Esophagus (tissue), 2 donors: ENCODE measurements around the gene HPS1. TPM values are rescaled to one million over a fixed set of nuclear protein-coding genes. Genes with fewer than 3 reads are reported as not detected.

Experiments
- H3K27ac ChIP-seq, 2 donors: one replicate each; pipeline ENCODE4 v1.5.1; 2013; ENCODE audit warnings: low read depth in 2 of 2, mild to moderate bottlenecking in 2 of 2, inconsistent platforms in 1 of 2, low read length in 1 of 2, moderate library complexity in 1 of 2
- H3K27me3 ChIP-seq, 2 donors: one replicate each; pipeline ENCODE4 v1.6.1; 2013; ENCODE audit warnings: low read length in 2 of 2, control low read depth in 1 of 2, mild to moderate bottlenecking in 1 of 2; ENCODE audit not compliant: insufficient read depth in 2 of 2, control insufficient read depth in 1 of 2
- H3K36me3 ChIP-seq, 2 donors: one replicate each; pipeline ENCODE4 v1.6.1; 2013; ENCODE audit warnings: low read length in 1 of 2; ENCODE audit not compliant: control insufficient read depth in 2 of 2, insufficient read depth in 2 of 2
- H3K4me1 ChIP-seq, 2 donors: one replicate each; pipeline ENCODE4 v1.6.1; 2013; ENCODE audit warnings: low read length in 1 of 2; ENCODE audit not compliant: control insufficient read depth in 2 of 2, insufficient read depth in 2 of 2
- H3K4me3 ChIP-seq, 2 donors: one replicate each; pipeline ENCODE4 v1.5.1; 2013; ENCODE audit warnings: low read length in 2 of 2, mild to moderate bottlenecking in 2 of 2, low read depth in 1 of 2, moderate library complexity in 1 of 2
- H3K9me3 ChIP-seq, 2 donors: one replicate each; pipeline ENCODE4 v1.6.1; 2013; ENCODE audit warnings: mild to moderate bottlenecking in 2 of 2, low read depth in 1 of 2, low read length in 1 of 2, moderate library complexity in 1 of 2; ENCODE audit not compliant: control insufficient read depth in 2 of 2, insufficient read depth in 1 of 2
- WGBS, 2 donors: extraction: QIAGEN DNeasy Blood & Tissue Kit; methylation state at CpG; one replicate each; pipeline ENCODE4 v1.1.7; 2013; 5-methylcytosine and 5-hydroxymethylcytosine counted together
- polyA plus RNA-seq, 2 donors: library from polyadenylated mRNA; stranded (reverse); fragments of 200-250 nt; gene quantifications; one replicate each; pipeline ENCODE4 v1.2.3, GENCODE V29; 2013
- donor health status: healthy with polysubstance abuse.
- donor health status: Bipolar disorder and iron deficiency.

Gene HPS1
- polyA plus RNA-seq, 2 donors = 20.4 to 24.6 TPM

DNA sequence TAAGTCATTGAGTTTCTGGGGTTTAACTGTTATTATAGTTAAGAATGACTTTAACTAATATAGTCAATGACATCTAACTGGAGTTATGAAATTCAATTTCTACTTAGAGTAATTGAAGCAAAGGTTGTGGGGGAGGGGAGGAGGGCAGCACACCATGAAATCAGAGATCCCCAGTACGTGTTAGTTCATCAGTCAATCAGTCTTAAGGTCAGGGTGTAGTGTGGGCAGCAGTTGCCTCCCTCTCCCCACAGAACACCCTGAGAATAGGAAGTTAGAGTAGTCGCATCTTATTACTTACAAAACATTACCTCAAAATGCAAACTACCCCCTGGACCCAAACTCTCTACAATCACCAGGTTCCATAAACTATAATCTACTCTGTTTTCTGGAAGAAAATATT lies 7.0 kb upstream of the HPS1 start:
- Histone ChIP-seq H3K4me1 (no peaks in the 10 kb centered on the region), H3K9me3 (no peaks in the 10 kb centered on the region), H3K27ac (no peak overlapping the region), H3K36me3 (no peaks in the 10 kb centered on the region), H3K27me3 (no peaks in the 10 kb centered on the region), H3K4me3 (no peak overlapping the region)
- WGBS, 2 donors = 77 to 82% methylated on average over 2 of the region's 2 CpGs

DNA sequence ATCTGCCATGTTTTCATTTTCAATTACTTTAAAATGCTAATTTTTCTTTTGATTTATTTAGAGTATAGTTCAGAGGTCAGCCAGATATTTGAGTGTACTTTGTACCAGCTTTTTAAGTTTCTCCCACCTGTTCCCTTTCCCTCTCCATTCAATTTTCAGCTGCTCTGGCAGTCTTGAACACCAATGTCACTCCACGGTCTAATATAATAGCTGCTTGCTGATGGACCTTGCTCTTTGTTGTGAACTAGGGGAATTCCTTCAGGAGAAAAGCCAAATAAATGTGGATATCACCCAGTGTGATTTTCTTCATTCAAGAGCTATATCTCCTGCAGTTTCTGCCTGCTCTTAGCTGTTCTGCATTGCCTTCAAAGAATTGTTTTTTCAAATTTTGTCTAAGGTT lies 3.9 kb upstream of the HPS1 start:
- WGBS, 2 donors = 52 to 69% methylated on average over 1 of the region's 1 CpG
- no peak overlapping the region for H3K4me3 ChIP-seq
- no peaks in the 10 kb centered on the region for H3K9me3 ChIP-seq
- no peaks in the 10 kb centered on the region for H3K36me3 ChIP-seq
- peaks cover 0 to 2% of the 10 kb centered on the region in 2 donors for H3K4me1 ChIP-seq
- no peak overlapping the region for H3K27ac ChIP-seq
- H3K27me3 ChIP-seq = no peaks in the 10 kb centered on the region

DNA sequence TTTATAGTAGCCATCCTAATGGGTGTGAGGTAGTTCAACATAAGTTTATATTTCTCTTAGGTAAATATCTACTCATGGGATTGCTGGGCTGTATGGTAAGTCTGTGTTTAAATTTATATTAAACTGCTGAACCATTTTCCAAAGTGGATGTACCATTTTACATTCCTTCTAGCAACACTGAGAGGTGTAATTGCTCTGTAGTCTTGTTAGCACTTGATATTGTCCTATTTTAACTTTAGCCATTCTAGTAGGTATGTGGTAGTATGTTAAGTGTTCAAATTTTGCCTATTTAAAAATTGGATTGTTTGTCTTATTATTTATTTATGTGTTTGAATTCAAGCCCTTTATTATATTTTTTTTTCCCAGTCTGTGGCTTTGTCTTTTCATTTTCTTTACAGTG lies 2.6 kb upstream of the HPS1 start:
- Histone ChIP-seq H3K4me1 (peaks cover 0 to 2% of the 10 kb centered on the region in 2 donors), H3K36me3 (peaks cover 0 to 10% of the 10 kb centered on the region in 2 donors), H3K9me3 (no peaks in the 10 kb centered on the region), H3K27ac (no peak overlapping the region), H3K4me3 (no peak overlapping the region), H3K27me3 (no peaks in the 10 kb centered on the region)

DNA sequence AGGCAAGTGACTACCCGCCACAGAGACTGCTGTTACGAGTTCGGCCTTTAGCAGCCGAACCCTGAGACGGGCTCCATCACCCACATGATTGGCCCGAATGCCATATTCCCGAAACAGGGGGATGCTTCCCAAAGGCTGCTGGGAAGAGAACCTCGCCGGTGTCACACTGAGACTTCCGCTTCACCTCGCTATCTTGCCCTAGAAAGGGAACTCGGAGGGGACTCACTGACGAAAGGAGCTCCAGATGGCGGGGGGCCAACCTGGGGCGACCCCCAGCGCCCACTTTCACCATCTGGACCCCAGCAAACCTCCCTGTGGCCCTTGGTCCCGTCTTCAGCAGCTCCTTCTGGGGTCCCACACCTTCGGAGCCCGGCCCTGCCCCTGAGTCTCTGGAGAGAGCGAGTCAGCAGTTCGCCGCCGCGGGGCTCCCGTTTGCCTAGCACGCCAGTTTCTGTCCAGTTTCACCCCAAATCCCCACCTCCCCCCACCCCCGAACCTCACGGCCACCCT lies 529 bp downstream of the HPS1 start:
- Histone ChIP-seq H3K4me1 (peaks cover 0 to 2% of the 10 kb centered on the region in 2 donors), H3K27me3 (no peaks in the 10 kb centered on the region), H3K4me3 (peak overlapping the region; percentile 78 to 90), H3K9me3 (no peaks in the 10 kb centered on the region), H3K36me3 (peaks cover 2 to 19% of the 10 kb centered on the region in 2 donors), H3K27ac (peak overlapping the region; percentile 86)
- 2 to 3% methylated on average over 28 of the region's 28 CpGs for WGBS, 2 donors

DNA sequence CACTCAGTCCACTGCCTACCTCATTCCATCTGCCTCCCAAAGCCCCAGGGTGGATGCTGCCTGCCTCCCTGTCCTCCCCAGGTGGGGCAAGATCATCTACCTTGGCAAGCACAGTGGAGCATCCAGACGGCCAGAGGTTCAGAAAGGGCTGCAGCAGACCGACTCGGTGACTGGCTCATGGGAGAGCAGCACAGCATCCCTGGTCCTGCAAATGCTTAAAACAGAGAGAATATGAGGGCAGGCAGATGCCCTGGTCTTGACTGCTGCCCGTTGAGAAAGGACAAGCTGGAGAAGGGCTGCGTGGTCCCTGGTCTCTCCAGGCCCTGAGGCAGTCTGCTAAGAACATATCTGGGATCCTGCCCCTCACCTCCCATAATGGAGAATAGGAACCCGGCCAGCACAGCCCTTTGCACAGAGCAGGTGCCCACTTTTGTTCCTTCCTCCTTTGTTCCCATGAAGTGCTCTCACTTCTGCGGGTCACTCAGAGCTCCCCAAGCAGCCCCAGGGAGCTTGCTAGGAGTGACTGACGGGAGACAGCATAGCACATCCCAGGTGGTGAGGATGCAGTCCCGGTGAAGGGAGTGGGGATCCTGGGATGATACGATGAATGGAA lies 1.4 kb downstream of the HPS1 start:
- Histone ChIP-seq H3K4me3 (no peak overlapping the region), H3K27me3 (no peaks in the 10 kb centered on the region), H3K27ac (no peak overlapping the region), H3K36me3 (peaks cover 2 to 19% of the 10 kb centered on the region in 2 donors), H3K4me1 (peaks cover 0 to 2% of the 10 kb centered on the region in 2 donors), H3K9me3 (no peaks in the 10 kb centered on the region)
- WGBS, 2 donors = 75 to 77% methylated on average over 10 of the region's 10 CpGs

DNA sequence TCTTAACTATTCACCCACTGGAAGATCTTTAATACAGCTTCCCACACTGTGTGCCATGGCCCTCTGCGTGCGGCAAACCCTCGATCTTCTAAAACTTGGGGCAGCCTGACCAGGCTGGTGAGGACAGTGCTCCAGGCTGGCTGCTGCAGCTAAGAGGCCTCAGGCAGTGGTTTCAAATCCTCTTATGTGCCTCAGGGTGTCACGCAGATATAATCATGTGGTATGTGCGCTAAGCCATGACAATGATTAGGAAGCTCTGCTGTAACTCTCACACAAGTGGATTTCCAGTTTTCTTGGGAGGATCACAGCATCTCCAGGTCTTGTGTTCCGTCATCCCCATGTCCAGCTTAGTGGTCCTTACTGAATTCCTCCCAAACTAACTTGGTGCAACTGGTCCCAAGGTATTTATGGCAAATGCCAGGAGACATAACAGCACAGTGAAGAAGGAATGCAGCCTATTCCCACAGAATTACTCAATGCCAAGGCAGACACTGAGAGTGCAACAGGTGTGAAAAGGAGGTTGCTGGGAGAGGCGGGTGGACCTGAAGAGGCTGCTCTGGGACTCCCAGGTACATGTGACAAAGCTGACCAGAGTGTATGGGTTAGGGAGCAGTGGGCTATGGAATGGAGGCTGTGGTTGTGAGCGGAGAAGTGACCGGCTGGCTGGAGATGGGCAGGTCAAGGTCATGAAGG lies 2.3 kb downstream of the HPS1 start:
- no peak overlapping the region for H3K4me3 ChIP-seq
- no peak overlapping the region for H3K27ac ChIP-seq
- no peaks in the 10 kb centered on the region for H3K27me3 ChIP-seq
- peaks cover 2 to 19% of the 10 kb centered on the region in 2 donors for H3K36me3 ChIP-seq
- peaks cover 0 to 2% of the 10 kb centered on the region in 2 donors for H3K4me1 ChIP-seq
- no peaks in the 10 kb centered on the region for H3K9me3 ChIP-seq
- WGBS, 2 donors = 85 to 93% methylated on average over 9 of the region's 9 CpGs

DNA sequence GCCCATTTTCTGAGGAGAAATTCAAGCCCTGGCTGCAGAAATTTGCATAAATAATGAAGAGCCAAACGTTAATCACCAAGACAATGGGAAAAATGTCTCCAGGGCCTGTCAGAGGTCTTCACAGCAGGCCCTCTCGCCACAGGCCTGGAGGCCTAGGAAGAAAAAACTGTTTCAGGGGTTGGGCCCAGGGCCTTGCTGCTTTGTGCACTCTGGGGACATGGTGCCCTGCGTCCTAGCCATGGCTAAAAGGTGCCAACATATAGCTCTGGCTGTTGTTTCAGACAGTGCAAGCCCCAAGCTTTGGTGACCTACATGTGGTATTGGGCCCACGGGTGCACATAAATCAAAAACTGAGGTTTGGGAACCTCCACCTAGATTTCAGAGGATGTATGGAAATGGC lies 8.0 kb downstream of the HPS1 start:
- 92 to 93% methylated on average over 4 of the region's 4 CpGs for WGBS, 2 donors
- Histone ChIP-seq H3K36me3 (peaks cover 8 to 31% of the 10 kb centered on the region in 2 donors), H3K27ac (no peak overlapping the region), H3K4me3 (no peak overlapping the region), H3K9me3 (no peaks in the 10 kb centered on the region), H3K27me3 (no peaks in the 10 kb centered on the region), H3K4me1 (no peaks in the 10 kb centered on the region)

DNA sequence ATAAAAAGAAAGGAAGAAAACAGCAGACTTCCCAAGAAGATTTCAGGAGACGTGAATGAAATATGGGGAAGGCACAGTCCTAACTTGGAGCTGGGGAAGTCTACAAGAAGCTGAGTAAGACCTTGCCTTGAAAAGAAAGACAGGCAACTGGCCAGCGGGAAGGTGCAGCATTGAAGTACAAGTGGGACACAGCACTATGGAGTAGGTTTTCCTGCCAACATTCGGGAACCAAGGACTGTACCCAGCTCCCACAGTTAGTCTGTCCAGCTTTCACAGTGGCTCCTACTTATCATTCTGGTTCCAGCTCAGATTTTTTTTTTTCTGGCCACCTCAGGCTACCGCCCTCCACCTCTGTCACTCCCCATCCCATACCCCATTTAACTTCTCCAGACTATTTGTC lies 10.0 kb downstream of the HPS1 start:
- Histone ChIP-seq H3K27me3 (no peaks in the 10 kb centered on the region), H3K9me3 (no peaks in the 10 kb centered on the region), H3K4me3 (no peak overlapping the region), H3K27ac (no peak overlapping the region), H3K36me3 (peaks cover 11 to 25% of the 10 kb centered on the region in 2 donors), H3K4me1 (no peaks in the 10 kb centered on the region)
- WGBS, 2 donors = 96 to 98% methylated on average over 4 of the region's 4 CpGs

DNA sequence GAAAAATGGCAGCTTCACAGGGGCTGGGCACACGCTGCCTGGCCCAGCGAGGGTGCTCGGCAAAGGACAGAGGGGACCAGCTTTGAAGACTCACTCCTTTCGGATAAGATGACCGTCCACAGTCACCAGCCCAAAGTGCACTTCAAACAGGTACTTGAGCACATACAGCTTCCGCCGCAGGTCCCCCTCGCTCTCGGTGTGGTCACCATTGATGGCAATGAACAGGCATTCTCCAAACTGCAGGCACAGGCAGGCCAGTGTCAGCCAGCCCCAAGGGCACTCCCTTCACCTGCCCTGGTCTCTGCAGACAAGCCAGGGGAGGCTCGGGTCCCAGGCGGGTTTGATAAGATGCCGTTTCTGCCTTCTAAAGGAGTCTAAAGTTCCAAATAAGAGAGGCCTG lies 11.6 kb downstream of the HPS1 start:
- Histone ChIP-seq H3K27me3 (no peaks in the 10 kb centered on the region), H3K27ac (no peak overlapping the region), H3K4me3 (no peak overlapping the region), H3K9me3 (no peaks in the 10 kb centered on the region), H3K36me3 (peaks cover 17 to 38% of the 10 kb centered on the region in 2 donors), H3K4me1 (no peaks in the 10 kb centered on the region)
- 96 to 97% methylated on average over 12 of the region's 12 CpGs for WGBS, 2 donors
